C4-2B (cell line): ENCODE measurements around the gene MGME1.
A peak's percentile ranks its signal among the peaks of the same experiment; 100 is the strongest.

Experiments
- H3K27ac ChIP-seq: fragments of 450-650 bp; 2 replicates; pipeline ENCODE4 v1.5.1; 2017
- CTCF ChIP-seq: fragments of 450-650 bp; conservative IDR thresholded peaks from 2 replicates; pipeline ENCODE4 v1.5.1; 2017; ENCODE audit warnings: mild to moderate bottlenecking
- ZFX ChIP-seq: fragments of 450-650 bp; IDR thresholded peaks from 2 replicates; pipeline ENCODE4 v1.6.1; 2017

The MGME1 gene

GRCh38 chr20:17956099-17956685 lies 12.6 kb upstream of the MGME1 start:
- H3K27ac ChIP-seq, result no peak overlapping the region
- no peak for TF ChIP-seq ZFX
- TF ChIP-seq CTCF, result no peak

DNA sequence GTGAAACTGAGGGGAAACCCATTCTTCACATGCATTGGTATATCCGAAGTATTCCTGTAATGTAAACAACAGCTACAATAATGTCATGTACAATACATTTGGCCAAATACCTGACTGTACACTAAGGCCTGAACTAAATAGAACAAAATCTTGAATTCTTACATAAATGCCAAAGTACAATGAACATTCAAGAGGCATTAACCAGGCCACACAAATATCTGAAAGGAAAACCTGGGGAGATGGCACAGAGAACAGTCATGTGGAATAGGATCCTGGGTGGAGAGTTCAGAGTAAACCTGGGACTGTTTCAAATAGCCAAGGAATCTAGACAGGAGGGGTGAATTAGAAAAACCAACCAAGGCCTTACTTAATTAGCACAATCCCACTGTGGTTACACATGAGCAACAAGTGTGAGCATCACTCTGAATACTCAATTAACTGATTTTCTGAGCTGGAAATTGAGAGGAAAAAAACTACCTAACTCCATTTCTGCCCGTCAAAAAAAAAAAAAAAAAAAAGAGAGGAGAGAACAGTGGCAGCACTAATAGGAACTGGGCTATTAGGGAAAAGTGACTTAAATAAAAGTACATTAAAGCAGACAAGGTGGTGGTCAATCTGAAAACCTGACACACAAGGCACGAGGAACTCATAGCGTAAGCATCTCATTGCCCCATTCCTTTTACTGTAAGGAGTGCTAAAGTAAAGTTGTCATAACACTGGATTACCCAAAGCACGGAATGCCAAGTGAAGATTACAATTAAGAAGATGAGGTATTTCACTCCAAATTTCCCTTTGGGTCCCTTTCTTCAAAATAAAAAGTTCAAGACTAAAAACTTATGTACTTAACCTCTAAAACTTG lies 11.1 kb upstream of the MGME1 start:
- no peak for TF ChIP-seq ZFX
- no peak for TF ChIP-seq CTCF
- no peak overlapping the region for H3K27ac ChIP-seq

DNA sequence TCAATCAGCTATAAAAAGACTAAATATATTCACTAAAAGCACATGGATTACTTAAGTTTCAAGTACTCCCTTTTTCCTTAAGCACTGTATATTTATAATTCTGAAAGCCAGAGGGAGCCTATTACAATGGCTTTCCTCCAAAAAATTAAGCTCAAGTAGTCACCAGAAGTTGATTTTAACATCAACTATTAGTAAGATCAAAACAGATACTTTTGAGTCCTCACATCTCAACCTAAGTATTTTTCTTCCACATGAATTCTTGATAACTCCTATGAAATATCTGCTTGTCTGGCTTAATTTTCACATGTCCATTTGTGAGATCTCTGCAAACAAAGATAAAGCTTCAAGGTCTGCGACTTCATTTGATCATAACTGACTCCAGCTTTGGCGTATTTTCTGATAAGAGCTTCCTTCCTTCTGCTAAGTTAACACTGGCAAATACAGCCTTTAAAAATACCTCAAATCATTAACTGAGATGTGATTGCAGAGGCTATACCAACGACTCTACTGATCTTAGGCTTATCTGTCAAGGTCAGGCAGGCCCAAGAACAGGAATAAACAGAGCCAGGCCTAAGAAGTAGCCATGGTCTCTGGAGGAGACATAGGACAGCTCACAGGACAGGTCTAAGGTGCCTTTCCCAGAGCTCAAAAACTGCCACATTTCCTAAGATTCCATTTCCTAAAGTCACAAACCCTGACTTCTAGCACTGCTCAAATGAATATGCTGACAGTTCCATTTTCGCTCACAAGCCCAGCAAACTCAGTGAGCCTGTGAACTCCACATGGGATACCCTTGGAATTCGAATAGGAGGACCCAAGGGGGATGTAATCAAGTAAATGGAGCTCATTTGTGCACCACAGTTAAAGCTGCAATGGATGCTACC lies 10.2 kb upstream of the MGME1 start:
- peak; percentile 20 for TF ChIP-seq CTCF
- no peak for TF ChIP-seq ZFX
- H3K27ac ChIP-seq, result peak overlapping the region; percentile 30; the same call in 1 of the 2 replicates

- H3K27ac ChIP-seq, result peak overlapping the region; percentile 30; the same call in 1 of the 2 replicates
- no peak for TF ChIP-seq ZFX
- TF ChIP-seq CTCF, result no peak
Measured at GRCh38 chr20:17959257-17959627, 9.6 kb upstream of the MGME1 start.

DNA sequence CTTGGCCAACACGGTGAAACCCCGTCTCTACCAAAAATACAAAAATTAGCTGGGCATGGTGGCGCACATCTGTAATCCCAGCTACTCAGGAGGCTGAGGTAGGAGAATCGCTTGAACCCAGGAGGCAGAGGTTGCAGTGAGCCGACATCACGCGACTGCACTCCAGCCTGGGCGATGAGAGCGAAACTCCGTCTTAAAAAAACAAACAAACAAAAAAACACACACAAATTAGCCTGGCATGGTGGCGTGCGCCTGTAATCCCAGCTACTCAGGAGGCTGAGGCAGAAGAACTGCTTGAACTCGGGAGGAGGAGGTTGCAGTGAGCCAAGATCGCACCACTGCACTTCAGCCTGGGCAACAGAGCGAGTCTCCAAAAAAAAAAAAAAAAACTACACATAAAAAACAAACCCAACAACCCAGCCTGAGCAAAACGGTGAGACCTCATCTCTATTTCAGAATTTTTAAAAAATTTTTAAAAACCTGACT lies 8.4 kb upstream of the MGME1 start:
- H3K27ac ChIP-seq, result peak overlapping the region; percentile 1; the same call in 1 of the 2 replicates

GRCh38 chr20:17960927-17961586 lies 7.8 kb upstream of the MGME1 start:
- TF ChIP-seq ZFX (no peak), CTCF (no peak)
- no peak overlapping the region for H3K27ac ChIP-seq

DNA sequence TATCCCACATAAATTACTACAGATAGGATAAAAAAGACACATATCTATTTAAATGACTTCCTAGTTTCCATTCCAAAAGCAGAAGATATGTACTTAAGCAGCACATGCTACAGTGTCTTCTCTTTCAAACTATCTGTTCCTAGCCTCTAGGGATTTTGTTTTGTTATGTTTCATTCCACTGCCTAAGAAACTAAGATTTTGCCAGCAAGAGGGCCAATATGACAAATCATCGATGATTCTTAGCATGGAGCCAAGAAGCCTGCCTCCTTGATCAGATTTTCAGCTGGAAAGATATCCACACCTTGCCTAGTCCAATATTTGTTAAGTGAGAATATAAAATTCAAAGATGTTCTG lies 7.3 kb upstream of the MGME1 start:
- no peak overlapping the region for H3K27ac ChIP-seq

More for the DNA sequence above, 7.3 kb upstream of the MGME1 start:
- no peak for TF ChIP-seq CTCF
- TF ChIP-seq ZFX, result no peak
